MCF 10A (cell line): ENCODE data around the gene PLXDC2. TPM values are rescaled to one million over a fixed set of nuclear protein-coding genes. Genes with fewer than 3 reads are reported as not detected.

Source experiments
- BruUV-seq: library from RNA; stranded (reverse); fragments of 400-500 nt; replicated peaks from 2 replicates; lab custom pipeline; 2021; lab: Mats Ljungman, UMichigan
- CTCF ChIA-PET: fragments of 300-600 bp; sonication (Branson Sonifier 250); formaldehyde crosslinking; extraction: SDS; loops from one replicate; lab custom pipeline; 2021; ENCODE audit warnings: antibody characterized with exemption, inconsistent platforms; lab: Yijun Ruan, JAX
- POLR2A ChIA-PET: fragments of 300-600, 350-650 bp; sonication (Branson Sonifier 250); formaldehyde crosslinking; extraction: SDS; loops from one replicate; lab custom pipeline; 2020; ENCODE audit warnings: antibody characterized with exemption, inconsistent platforms; lab: Yijun Ruan, JAX
- DNase-seq: peaks from one replicate; pipeline ENCODE4 v3.0.0-alpha.2; 2018; ENCODE audit not compliant: unreplicated experiment
- H3K27ac Mint-ChIP-seq: one replicate; pipeline ENCODE4 v1.8.0; 2022; ENCODE audit warnings: mild to moderate bottlenecking, low read depth, mixed read lengths; ENCODE audit not compliant: unreplicated experiment
- H3K27me3 Mint-ChIP-seq: one replicate; pipeline ENCODE4 v1.8.0; 2022; ENCODE audit warnings: mixed read lengths; ENCODE audit not compliant: insufficient read depth, unreplicated experiment
- H3K36me3 Mint-ChIP-seq: one replicate; pipeline ENCODE4 v1.8.0; 2022; ENCODE audit warnings: mild to moderate bottlenecking, moderate library complexity, mixed read lengths; ENCODE audit not compliant: insufficient read depth, unreplicated experiment
- H3K4me1 Mint-ChIP-seq: one replicate; pipeline ENCODE4 v1.8.0; 2022; ENCODE audit warnings: mixed read lengths; ENCODE audit not compliant: insufficient read depth, unreplicated experiment
- H3K4me3 Mint-ChIP-seq: one replicate; pipeline ENCODE4 v1.8.0; 2022; ENCODE audit warnings: mild to moderate bottlenecking, moderate library complexity, mixed read lengths; ENCODE audit not compliant: unreplicated experiment
- H3K9me3 Mint-ChIP-seq: one replicate; pipeline ENCODE4 v1.8.0; 2022; ENCODE audit warnings: mixed read lengths; ENCODE audit not compliant: unreplicated experiment
- CTCF ChIP-seq: fragments of 200-600 bp; IDR thresholded peaks from one replicate; pipeline ENCODE4 v1.8.0; 2022; ENCODE audit warnings: antibody characterized with exemption, mild to moderate bottlenecking; ENCODE audit not compliant: unreplicated experiment
- intact Hi-C: fragments of 100-400 bp; cut with micrococcal nuclease; formaldehyde crosslinking; loops from 2 replicates; pipeline ENCODE4 v1.14.1; 2022
- total RNA-seq: library from RNA; stranded (reverse); gene quantifications from 2 replicates; pipeline ENCODE4 v1.2.3, GENCODE V29; 2022

The PLXDC2 gene
- total RNA-seq, 1 experiment from 2014 or later: 23.3 TPM

- Mint-ChIP-seq H3K36me3 (no peaks in the 10 kb centered on the region), H3K4me3 (peak overlapping the region; percentile 82), H3K27ac (peak overlapping the region; percentile 72), H3K4me1 (peaks cover 30% of the 10 kb centered on the region), H3K9me3 (no peaks in the 10 kb centered on the region), H3K27me3 (no peaks in the 10 kb centered on the region)
- ChIA-PET CTCF (interaction anchor here (0.6 to 2.9 kb wide), 13 partner anchors 10 to 1008 kb away, joined by 3 to 16 read pairs (median 3); no protein-coding TSS in a partner anchor), POLR2A (interaction anchor here (0.5 to 2.9 kb wide), 24 partner anchors 9 to 1618 kb away, joined by 3 to 32 read pairs (median 3); no protein-coding TSS in a partner anchor)
- intact Hi-C loops: loop anchor here (1.0 to 10.0 kb wide), 8 partner anchors 185 to 1129 kb away; no protein-coding TSS in a partner anchor
- peak; percentile 22 for TF ChIP-seq CTCF
- BruUV-seq: no TSS peak
- peak; percentile 61 for DNase-seq
These were observed 1.1 kb downstream of the PLXDC2 start for GRCh38 chr10:19817231-19817933.

- CTCF ChIA-PET: interaction anchor here (0.6 to 2.9 kb wide), 14 partner anchors 9 to 1551 kb away, joined by 3 to 16 read pairs (median 3); no protein-coding TSS in a partner anchor
- peak overlapping the region; percentile 82 for H3K4me3 Mint-ChIP-seq
These were observed 2.6 kb downstream of the PLXDC2 start for GRCh38 chr10:19818876-19819275.

GRCh38 chr10:19819419-19820033 lies 3.3 kb downstream of the PLXDC2 start:
- peak; percentile 69 for TF ChIP-seq CTCF
- Mint-ChIP-seq H3K4me3 (no peak overlapping the region), H3K9me3 (no peaks in the 10 kb centered on the region), H3K4me1 (peaks cover 30% of the 10 kb centered on the region), H3K36me3 (no peaks in the 10 kb centered on the region), H3K27me3 (no peaks in the 10 kb centered on the region), H3K27ac (peak overlapping the region; percentile 6)
- CTCF ChIA-PET: interaction anchor here (0.6 to 2.9 kb wide), 15 partner anchors 8 to 1857 kb away, joined by 3 to 16 read pairs (median 3); no protein-coding TSS in a partner anchor
- intact Hi-C loops: loop anchor here (1.0 to 10.0 kb wide), 9 partner anchors 28 to 1035 kb away; no protein-coding TSS in a partner anchor
- BruUV-seq: no TSS peak
- DNase-seq: peak; percentile 89
- POLR2A ChIA-PET: interaction anchor here (0.6 to 2.9 kb wide), 14 partner anchors 12 to 1706 kb away, joined by 3 to 32 read pairs (median 4); partner anchors contain the start of gene SKIDA1

More at GRCh38 chr10:19818876-19819275, 2.6 kb downstream of the PLXDC2 start:
- Mint-ChIP-seq H3K27me3 (no peaks in the 10 kb centered on the region), H3K36me3 (no peaks in the 10 kb centered on the region), H3K4me1 (peaks cover 30% of the 10 kb centered on the region), H3K27ac (peak overlapping the region; percentile 72), H3K9me3 (no peaks in the 10 kb centered on the region)
- BruUV-seq: no TSS peak
- TF ChIP-seq CTCF: no peak
- no peak for DNase-seq
- intact Hi-C loops: loop anchor here (1.0 to 10.0 kb wide), 9 partner anchors 28 to 1036 kb away; no protein-coding TSS in a partner anchor
- POLR2A ChIA-PET: interaction anchor here (0.6 to 2.9 kb wide), 12 partner anchors 9 to 1707 kb away, joined by 3 to 32 read pairs (median 4); partner anchors contain the start of gene SKIDA1
